Stimulated activated CD8-positive, alpha-beta memory T cell treated with anti-CD3 and anti-CD28 coated beads, Interleukin-15, amount 100 ng/mL, for 48 hours (primary cell): ENCODE measurements around the gene RNF223.
"Not testable (repeated sequence)": the region's sequence is repeated elsewhere in the genome, so short reads cannot be mapped to it uniquely, and the experiment has no call there.

Experiments
- DNase-seq, 2 donors: peaks; one replicate each; pipeline ENCODE4 v3.0.0-alpha.2; 2020; ENCODE audit warnings: low read depth in 2 of 2

RNF223 gene

GRCh38 chr1:1060281-1061000 is 13.7 kb downstream of the RNF223 start:
- no peak for DNase-seq

- DNase-seq, result peak; percentile 88 to 89
These were observed 14.4 kb downstream of the RNF223 start for GRCh38 chr1:1059494-1060280.

GRCh38 chr1:1058921-1059493 is 15.1 kb downstream of the RNF223 start:
- peak in 1 of 2 donors; percentile 36 for DNase-seq

- no peak for DNase-seq
These were observed 15.8 kb downstream of the RNF223 start for GRCh38 chr1:1058088-1058905.

GRCh38 chr1:1057769-1058087 is 16.4 kb downstream of the RNF223 start:
- not testable (repeated sequence) for DNase-seq

- no peak for DNase-seq
These were observed 18.0 kb downstream of the RNF223 start for GRCh38 chr1:1055841-1056736.

- DNase-seq, result no peak
These were observed 19.1 kb downstream of the RNF223 start for GRCh38 chr1:1054971-1055370.

GRCh38 chr1:1054099-1054700 is 19.9 kb downstream of the RNF223 start:
- no peak for DNase-seq

- DNase-seq, result no peak
These were observed 20.4 kb downstream of the RNF223 start for GRCh38 chr1:1053682-1054081.

- DNase-seq, result no peak
These were observed 21.1 kb downstream of the RNF223 start for GRCh38 chr1:1053022-1053421.

GRCh38 chr1:1052003-1052840 is 21.9 kb downstream of the RNF223 start:
- no peak for DNase-seq

GRCh38 chr1:1051127-1051810 is 22.8 kb downstream of the RNF223 start:
- no peak for DNase-seq

- DNase-seq, result no peak
These were observed 23.5 kb downstream of the RNF223 start for GRCh38 chr1:1050577-1051052.

GRCh38 chr1:1049318-1050165 is 24.6 kb downstream of the RNF223 start:
- DNase-seq, result no peak

GRCh38 chr1:1048765-1049164 is 25.3 kb downstream of the RNF223 start:
- DNase-seq, result no peak

- DNase-seq, result no peak
These were observed 26.1 kb downstream of the RNF223 start for GRCh38 chr1:1047963-1048362.

GRCh38 chr1:1047407-1047806 is 26.7 kb downstream of the RNF223 start:
- no peak for DNase-seq

GRCh38 chr1:1046767-1047166 is 27.3 kb downstream of the RNF223 start:
- no peak for DNase-seq
